ENCODE data around the gene ZNF496.

The ZNF496 gene

DNA sequence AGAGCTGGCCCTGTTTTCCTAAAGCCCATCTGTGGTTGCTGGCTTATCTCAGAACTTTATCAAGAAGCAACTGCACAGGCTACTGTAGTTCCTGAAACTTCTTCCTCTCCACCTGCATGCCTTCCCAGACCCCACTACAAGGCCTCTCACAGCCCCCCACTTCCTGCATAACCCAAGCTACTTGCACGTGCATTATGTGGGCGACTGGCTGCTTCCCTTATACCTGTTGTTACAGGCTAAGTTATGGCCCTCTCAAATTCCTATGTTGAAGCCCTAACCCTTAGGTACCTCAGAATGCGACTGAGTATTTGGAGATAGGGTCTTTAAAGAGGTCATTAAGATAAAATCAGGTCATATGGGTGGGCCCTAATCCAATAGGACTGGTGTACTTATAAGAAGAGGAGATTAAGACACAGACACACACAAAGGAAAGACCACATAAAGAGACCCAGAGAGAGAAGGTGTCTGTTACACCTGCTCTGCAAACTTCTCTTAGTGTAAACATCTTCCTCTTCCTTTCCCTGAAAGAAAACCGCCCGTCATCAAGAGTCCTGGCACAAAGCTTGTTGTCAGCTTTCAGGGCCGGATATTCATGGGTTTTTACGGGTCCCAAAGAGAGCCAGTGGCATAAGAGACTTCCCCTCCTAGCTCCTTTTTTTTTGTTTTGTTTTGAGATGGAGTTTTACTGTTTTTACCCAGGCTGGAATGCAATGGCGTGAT is 5.1 kb downstream of the ZNF496 start:
- no peak for FAIRE-seq

DNA sequence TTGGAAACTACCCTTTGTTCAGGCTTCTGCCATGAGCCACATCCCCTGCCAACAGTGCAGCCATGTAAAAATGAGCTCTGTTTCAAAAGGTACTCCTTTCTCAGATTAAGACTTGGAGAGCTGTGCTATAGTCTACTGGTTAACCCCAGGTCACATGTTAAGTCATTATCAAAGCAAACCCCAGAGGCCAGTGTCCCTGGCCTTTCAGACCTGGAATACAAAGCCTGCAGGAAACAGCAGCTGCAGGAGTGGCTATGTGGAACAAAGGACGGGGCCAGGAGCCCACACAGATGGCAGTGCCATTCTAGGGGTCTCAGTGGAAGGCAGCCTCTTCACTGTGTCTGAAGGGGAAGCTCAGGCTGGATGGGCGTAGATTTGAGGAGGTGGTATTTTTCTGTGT is 6.7 kb downstream of the ZNF496 start:
- FAIRE-seq = no peak

DNA sequence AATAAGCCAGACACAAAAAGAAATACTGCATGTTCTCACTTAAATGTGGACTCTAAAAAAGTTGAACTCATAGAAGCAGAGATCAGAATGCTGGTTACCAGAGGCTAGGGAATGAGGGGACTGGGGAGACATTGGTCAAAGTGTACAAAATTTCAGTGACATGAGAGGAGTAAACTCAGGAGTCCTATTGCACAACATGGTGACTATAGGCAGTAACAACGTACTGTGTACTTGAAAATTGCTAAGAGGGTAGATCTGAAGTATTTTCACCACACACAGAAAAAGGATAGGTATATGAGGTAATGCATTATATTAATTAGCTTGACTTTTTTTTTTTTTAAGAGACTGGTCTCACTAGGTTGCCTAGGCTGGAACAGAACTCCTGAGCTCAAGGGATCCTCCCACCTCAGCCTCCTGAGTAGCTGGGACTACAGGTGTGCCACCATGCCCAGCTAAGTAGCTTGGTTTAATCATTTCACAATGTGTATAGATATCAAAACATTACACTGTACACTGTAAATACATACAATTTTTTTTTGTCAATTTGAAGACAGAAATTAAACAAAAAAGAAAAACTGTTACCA is 7.4 kb downstream of the ZNF496 start:
- no peak for FAIRE-seq

DNA sequence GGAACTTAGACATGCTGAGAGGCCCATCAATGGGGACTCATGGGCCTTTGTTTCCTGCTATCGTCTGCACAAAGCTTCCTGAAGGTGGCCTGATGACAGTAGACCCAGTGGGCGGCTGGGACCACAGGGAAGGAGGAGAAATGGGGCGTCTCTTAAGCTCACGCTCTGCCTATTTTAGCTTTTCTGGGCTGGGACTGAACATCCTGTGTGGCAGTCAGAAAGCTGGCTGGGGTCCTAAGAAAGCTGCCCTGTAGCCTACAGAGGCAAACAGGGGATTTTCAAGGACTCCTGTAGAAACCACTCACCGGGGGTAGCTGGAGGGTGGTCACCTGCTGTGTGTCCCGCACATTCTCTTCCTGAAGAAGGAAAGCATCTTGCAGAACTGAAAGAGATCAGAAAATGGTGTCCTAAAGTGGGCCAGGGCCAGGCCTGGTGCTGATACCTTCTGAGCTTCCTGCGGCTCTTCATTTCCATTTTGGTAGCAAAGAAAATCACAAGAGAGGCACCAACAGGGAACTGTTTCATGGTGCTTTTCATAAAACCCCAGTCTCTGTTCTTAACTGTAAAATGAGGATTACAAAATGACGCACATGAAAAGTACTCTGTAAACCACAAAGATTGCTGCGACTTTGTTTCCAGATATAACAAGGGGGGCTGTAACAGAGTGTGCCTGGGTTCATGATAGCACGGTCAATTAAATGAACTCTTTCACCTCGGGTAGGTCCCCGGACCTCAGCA is 8.6 kb downstream of the ZNF496 start:
- FAIRE-seq = no peak

DNA sequence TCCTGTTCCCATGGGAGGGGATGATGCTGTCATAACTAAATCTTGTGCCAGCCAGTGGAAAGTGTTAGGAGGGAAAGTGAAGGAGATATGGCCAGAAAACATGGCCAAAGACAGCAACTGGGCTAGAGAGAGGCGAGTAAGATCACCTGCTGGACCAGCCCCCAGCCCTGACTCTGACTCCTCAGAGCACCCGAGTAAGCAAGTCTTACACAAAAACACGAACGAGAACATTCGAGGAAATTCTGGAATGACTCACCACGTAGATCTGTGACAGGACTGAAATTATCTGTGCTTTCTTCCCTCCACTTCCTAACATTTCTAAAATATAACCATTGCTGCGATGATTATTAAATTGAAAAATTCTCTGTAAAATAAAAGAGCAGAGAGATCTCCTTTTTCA is 9.2 kb downstream of the ZNF496 start:
- FAIRE-seq = no peak

DNA sequence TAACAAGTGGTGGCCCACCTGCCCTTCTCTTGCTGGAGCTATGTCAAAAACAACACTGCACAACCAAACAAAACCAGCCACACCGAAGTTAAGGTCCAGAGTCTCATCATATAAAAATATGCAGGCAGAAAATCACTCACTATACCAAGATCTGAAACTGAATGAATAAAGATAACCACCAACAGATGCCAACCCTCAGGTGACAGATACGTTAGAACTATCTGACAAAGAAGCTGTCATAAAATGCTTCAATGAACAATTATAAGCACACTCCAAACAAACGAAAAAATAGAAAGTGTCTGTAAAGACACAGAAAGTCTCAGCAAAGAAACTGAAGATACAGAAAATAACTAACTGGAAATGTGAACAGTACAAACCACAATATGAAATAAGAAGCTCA is 14.0 kb downstream of the ZNF496 start:
- FAIRE-seq = no peak

DNA sequence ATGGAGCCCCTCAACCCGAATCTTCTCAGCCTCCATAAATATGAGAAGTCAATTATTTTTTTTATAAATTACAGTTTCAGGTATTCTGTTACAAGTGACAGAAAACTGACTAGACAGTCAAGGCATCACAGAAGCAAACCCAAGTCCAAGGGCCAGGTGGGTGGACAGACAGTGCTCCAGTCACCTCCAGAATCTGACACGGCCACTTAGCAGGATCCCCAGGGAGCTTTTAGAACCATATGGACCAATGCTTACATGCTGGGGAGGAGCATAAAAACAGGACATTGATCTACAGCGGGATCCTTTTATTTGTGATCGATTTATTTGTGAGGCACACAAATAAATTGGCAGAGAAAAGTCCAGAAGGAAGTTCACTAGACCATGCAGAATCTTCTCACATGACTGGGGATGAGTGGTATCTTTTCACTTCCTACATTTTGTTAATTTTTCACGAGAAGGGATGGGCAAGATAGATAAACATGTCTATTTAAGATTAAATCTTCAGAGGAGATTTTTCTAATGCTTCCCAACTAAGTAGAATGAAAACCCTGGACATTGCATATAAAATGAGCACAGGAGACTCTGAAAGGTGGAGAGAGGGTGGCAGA is 15.0 kb downstream of the ZNF496 start:
- no peak for FAIRE-seq

DNA sequence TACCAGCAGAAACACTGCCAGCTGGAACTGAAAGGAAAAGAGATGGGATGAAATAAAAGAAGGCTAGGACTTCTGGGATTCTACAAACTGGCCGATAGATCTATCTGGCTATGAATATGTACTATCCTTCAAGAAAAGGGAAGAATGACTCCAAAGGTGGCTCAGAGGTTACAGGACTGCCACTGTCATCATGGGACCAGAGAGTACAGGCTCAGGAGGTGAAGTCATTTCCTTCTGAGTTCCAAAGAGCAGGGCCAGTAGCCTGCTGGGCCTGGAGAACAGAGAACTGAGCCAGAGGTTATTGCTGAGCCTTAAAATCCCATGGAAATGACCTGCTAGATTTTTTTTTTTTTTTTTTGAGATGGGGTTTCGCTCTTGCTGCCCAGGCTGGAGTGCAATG is 27.6 kb downstream of the ZNF496 start:
- no peak for FAIRE-seq

DNA sequence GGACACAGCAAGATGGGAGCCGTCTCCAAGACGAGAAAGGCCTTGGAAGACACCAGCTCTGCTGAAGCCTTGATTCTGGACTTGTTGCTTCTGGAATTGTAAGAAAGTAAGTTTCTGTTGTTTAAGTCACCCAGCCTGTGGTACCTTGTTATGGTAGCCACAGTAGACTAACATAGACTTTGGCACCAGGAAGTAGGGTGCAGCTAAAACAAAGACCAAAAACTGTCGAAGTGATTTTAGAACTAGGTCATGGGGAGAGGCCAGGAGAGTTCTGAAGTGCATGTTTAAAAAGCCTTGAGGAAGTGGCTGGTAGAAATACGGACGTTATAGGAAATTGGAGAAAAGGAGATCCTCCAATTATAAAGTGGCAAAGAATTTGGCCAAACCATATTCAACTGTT is 28.5 kb downstream of the ZNF496 start:
- no peak for FAIRE-seq

DNA sequence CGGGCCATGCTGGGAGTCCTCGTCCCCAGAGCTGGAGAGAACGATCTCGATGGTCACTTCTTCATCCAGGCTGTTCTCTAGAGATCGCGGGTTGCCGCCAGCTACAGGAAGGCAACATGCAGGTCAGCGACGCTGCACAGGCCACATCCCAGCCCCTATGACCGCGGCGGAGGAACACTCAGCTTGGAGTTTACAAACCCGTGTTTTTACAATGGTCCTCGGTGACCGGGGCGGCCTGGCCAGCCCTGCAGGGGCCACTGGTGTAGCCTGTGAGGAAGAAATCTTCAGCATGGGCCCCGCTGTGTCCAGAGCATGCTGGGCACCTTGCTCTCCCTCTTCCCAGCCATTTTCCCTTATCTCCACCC is 30.5 kb downstream of the ZNF496 start:
- FAIRE-seq = no peak

DNA sequence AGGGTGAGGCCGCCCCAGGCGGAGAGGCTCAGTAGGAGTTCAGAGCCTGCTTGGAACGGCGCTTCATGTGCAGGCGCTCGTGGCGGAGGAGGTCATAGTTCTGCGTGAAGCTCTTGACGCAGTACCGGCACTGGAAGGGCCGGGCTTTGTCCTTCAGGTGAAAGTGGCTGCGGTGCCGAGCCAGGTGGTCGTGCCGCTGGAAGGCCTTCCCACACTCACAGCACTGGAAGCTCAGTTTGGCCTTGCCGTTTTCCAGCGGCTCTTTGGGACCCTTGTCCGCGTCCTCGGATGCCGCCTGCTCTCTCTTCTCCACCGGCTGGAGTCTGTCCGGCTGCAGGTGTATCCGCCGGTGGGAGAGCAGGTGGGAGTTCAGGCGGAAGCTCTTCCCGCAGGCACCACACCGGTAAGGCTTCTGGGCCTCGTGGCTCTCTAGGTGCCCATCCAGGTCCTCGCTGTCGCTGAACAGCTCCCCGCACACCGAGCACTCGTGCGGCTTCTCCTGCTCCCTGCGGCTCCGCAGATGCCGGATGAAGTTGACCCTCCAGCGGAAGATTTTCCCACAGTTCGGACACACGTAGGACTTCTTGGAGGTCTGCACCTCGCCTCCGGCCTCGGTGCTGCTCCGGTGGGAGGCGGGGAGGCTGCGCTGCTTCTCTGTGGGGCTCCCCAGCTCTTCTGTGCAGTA is 31.0 kb downstream of the ZNF496 start:
- FAIRE-seq = no peak

DNA sequence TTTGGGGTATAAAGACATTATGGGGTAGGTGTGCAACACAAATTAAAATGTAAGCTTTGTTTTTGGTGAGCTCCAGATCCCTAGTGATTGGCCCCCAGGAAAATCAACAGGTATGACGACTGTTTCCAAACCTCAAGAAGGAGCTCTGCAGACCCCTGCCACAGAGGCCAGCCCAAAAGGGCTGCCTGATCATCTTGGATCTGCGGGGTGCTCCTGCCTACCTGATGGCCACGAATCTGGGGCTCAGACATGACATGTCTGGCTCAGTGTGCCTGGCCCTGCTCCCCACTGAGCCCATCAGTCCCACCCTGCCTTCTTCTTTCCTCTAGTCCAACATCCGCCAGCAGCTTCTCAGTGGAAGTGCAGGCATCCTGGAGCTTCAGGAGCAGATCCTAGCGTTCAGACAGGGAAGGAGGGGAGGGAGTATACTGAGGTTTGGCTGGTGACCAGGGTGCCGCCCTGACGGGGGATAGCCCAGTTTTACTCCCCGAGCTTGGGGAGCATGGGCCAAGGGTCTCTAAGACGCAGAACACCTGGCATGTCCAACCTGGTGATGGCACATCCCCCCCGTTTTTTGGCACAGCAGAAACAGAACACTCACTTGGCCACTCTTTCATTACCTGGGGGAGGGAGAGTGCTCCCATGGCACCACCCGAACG is 31.8 kb downstream of the ZNF496 start:
- FAIRE-seq = no peak

DNA sequence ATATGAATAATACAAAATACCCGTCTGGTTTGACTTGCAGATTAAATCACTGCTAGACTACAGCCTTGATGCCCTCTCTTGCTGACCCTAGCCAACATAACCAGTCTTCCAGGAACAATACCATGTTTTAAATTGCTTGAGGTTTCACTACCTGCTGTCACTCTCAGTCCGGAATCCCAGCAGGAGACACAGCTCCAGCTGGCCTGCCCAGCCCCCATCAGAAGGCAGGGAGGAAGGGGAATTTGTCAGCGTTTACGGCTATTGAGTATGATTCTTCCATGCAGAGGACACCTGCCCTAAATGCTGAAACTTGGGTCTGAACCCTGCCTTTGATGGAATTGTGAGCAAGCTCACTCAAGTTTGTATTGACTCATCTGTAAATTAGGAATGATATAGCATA is 33.0 kb downstream of the ZNF496 start:
- FAIRE-seq = no peak

DNA sequence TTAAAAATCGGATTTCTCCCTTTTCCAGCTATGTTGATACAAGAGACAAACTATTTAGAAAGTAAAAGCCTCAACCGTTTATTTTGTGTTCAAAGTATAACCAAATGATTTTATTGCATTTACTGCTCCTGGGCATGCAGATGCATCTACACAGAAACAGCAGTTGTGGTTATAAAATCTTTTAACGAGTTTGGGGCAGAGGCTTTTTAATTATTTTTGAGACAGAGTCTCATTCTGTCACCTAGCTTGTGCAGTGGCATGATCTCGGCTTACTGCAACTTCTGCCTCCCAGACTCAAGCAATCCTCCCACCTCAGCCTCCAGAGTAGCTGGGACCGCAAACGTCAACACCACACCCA is 33.6 kb downstream of the ZNF496 start:
- FAIRE-seq = no peak

DNA sequence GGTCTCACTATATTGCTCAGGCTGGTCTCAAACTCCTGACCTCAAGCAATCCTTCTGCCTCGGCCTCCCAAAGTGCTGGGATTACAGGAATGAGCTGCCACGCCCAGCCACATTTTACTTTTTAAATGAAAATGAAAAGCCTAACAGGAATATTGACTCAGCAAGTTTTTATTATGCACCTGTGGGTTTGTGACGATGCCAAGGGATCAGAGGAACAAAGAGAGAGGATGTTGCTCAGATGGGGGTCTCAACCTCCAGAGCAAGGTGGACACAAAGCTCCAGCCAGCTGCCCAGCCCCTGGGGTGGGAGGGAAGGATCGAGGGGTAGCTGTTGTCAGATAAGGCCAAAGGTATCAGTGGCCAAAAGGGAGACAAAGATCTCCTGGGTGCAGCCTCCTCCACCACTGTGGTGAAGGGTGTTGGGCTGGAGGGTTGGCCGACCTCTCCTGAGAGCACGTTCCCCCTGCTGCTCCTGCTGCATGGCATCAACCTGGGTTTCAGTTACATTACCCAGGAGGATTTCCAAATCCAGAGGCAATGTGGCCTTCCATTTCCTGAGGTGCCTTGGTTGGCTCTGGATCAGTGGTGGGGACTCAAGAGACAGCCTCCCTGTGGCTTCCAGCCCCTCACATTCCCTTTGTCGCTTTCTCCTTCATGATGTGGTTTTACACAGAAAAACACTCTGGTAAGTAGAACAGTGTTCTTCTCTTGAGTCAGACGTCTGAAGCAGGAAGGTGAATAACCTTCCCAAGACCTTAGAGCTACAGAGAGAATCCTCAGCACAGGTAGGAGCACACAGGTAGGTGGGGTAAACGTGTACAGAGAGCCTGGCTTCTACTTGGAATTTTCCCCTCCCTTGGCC is 34.2 kb downstream of the ZNF496 start:
- no peak for FAIRE-seq

DNA sequence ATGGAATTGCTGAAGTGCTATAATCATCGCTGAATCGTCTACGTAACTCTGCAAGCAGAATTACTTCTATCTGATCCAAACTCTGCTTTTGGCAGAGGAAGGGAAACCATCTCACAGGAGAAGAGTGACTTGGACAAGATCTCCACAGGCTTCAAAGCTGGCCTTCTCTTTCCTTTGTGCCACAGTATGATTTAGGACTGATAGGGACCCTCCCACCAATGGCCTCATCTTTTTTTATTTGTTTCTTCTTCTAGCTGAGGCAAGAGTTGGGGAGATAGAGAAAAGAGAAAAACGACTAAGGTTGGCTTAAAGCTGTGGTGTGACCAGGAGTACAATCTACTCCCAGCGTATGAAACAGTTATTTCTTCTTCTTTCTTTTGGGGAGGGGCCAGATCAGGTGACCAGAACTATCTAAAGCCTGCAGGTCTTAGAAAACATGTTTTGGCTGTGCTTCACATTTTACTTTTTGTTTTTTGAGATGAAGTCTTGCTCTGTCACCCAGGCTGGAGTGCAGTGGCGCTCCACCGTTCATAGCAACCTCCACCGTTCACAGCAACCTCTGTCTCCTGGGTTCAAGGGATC is 35.0 kb downstream of the ZNF496 start:
- FAIRE-seq = no peak

DNA sequence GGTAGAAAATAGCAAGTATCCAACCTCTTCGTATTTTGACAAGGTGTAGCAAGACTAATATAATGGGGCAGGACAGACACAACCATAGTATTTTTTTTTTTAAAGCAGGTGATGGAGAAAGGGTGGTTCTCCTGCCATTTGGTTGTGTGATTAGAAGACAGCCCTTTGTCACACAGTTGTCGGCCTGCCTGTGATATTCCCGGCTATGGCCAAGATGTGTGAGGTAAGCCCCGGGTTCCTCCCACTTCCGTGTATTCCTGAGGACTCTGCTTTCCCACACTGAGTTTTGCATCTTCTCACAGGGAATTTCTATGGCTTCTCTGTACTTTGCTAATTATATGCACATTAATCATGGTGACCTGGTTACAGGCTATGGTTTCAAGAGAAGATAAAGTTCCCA is 35.9 kb downstream of the ZNF496 start:
- FAIRE-seq = no peak

DNA sequence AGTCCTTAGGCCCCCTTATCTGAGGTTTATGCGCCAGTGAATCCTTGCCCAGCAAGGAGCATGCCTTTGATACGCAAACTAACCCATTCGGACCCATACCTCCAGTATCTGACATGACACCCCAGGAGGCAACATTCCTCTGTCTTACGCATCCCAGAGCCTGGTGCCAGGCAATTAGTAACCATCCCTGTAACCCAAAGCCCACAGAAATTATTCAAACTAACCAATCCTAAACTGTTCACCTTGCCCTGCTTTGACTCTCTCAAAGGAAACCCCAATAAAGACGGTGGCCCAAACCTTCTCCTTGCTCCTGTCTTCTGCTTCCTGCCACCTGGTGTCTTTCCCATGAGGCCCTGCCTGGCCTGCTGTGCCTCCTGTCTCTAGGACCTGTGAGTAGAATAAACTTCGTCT is 36.4 kb downstream of the ZNF496 start:
- FAIRE-seq = no peak

DNA sequence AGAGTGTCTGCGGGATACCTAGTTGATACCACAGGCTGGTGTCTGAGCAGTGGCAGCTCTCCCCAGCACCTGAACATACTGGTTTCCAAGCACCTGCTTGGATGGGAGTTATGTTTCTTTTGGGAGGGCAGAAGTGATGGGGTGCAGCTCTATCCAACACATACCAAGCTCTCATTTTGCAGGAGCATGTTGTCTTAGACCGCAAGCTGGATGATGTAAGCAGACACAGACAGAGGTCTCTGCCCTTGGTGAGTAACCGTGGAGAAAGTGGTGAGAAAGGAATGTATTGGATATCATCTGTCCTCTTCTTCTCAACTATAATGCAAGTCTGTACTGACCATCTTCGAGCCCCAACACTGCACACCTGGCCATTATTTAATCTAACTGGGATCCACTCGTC is 37.4 kb downstream of the ZNF496 start:
- no peak for FAIRE-seq

DNA sequence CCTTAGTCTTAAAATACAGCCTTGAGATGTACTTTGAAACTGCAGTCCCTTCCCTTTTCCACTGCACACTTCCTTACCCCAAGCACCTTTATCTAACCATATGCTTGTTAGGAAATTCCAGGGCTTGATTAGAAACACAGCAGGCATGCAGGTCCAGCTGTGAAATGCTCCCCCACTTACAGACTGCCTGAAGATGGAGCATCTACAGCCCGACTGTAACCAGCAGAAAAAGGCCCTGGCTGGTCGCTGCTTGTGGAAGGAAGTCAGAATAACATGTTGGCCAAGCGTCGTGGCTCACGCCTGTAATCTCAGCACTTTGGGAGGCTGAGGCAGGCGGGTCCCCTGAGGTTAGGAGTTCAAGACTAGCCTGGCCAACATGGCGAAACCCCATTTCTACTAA is 38.6 kb downstream of the ZNF496 start:
- FAIRE-seq = no peak

DNA sequence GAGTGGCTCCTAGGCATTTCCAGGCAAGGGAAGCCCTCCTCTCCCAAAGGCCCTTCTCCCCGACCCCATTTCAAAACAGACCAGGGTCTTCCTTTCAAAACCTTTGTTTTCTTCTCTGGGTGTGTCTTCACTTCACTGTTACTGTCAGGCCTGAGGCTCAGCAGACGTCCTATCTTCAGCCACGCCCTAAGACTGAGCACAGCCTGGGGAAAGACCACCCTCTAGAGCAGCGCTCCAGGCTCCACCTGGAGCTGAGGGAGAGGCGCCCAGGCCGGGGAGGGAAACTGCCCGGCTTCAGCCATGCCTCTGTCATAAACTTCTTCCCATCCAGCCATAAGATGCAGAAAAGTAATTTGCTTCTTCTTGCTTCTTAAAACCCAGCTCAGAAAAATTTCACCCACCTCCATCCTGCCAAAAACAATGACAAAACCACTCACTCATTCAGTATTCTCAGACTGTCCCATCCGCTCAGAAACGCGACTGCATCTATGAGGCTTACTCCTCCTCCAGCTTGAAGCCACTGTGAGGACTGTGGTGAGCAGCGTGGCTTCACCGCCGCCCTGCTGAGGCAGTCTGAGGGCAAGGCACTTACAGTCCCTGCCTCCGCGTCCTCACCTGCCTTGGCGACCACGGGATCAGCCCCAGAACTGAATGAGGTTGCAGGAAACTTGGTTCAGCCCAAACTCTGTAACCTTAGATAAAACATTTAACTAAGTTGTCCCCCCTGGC is 39.7 kb downstream of the ZNF496 start:
- no peak for FAIRE-seq

All from islet of Langerhans (tissue), 1 donor.